ENCODE measurements around the gene USP40.

GRCh38 chr2:233428438-233428837, 138.1 kb downstream of the USP40 start:
- TF ChIP-seq CTCF (conservative IDR thresholded peaks at IDR 0.05), result no peak
- TF ChIP-seq EZH2 (IDR thresholded peaks at IDR 0.05; ENCODE audit: low read depth), result no peak

All from PC-9 (cell line).